Left kidney (tissue), 1 donor: ENCODE data around the gene PAXX. TPM values are rescaled to one million over a fixed set of nuclear protein-coding genes. Genes with fewer than 3 reads are reported as not detected.

Experiments used
- polyA plus RNA-seq: library from polyadenylated mRNA; unstranded; fragments of 120-200 nt; gene quantifications from one replicate; pipeline ENCODE4 v1.2.1, GENCODE V29; 2013; ENCODE audit not compliant: insufficient read length

Gene PAXX
- polyA plus RNA-seq, 1 donor, result 23.3 TPM

Other genes starting within 250 kb of the PAXX start
- gene LCN10, start 249.5 kb upstream of the PAXX start, polyA plus RNA-seq, result 1.8 TPM
- gene LCN6, start 243.9 kb upstream of the PAXX start, polyA plus RNA-seq, result not detected
- gene LCN8, start 234.2 kb upstream of the PAXX start, polyA plus RNA-seq, result 0.12 TPM
- gene LCN15, start 227.9 kb upstream of the PAXX start, polyA plus RNA-seq, result 0.23 TPM
- gene TMEM141, start 201.1 kb upstream of the PAXX start, polyA plus RNA-seq, result 53.9 TPM
- 5.5 TPM for gene CCDC183, start 196.1 kb upstream of the PAXX start, polyA plus RNA-seq
- gene RABL6, start 184.5 kb upstream of the PAXX start, polyA plus RNA-seq, result 59.9 TPM
- 1.00 TPM for gene AJM1, start 149.9 kb upstream of the PAXX start, polyA plus RNA-seq
- 64.9 TPM for gene PHPT1, start 143.0 kb upstream of the PAXX start, polyA plus RNA-seq
- 5.4 TPM for gene MAMDC4, start 140.1 kb upstream of the PAXX start, polyA plus RNA-seq
- 275 TPM for gene EDF1, start 126.1 kb upstream of the PAXX start, polyA plus RNA-seq
- 12.7 TPM for gene TRAF2, start 105.9 kb upstream of the PAXX start, polyA plus RNA-seq
- 33.7 TPM for gene FBXW5, start 47.7 kb upstream of the PAXX start, polyA plus RNA-seq
- 0.42 TPM for gene C8G, start 47.2 kb upstream of the PAXX start, polyA plus RNA-seq
- 20.2 TPM for gene LCN12, start 40.1 kb upstream of the PAXX start, polyA plus RNA-seq
- 61.3 TPM for gene PTGDS, start 14.9 kb upstream of the PAXX start, polyA plus RNA-seq
- 0.43 TPM for gene LCNL1, start 9.4 kb upstream of the PAXX start, polyA plus RNA-seq
- gene CLIC3, start 4.1 kb downstream of the PAXX start, polyA plus RNA-seq, result not detected
- 46.6 TPM for gene ABCA2, start 35.8 kb downstream of the PAXX start, polyA plus RNA-seq
- not detected for gene FUT7, start 39.7 kb downstream of the PAXX start, polyA plus RNA-seq
- gene NPDC1, start 53.8 kb downstream of the PAXX start, polyA plus RNA-seq, result 18.4 TPM
- gene ENTPD2, start 61.6 kb downstream of the PAXX start, polyA plus RNA-seq, result 4.7 TPM
- gene SAPCD2, start 78.1 kb downstream of the PAXX start, polyA plus RNA-seq, result 7.2 TPM
- gene UAP1L1, start 85.1 kb downstream of the PAXX start, polyA plus RNA-seq, result 6.9 TPM
- 61.4 TPM for gene MAN1B1, start 94.6 kb downstream of the PAXX start, polyA plus RNA-seq
- gene DPP7, start 122.3 kb downstream of the PAXX start, polyA plus RNA-seq, result 16.8 TPM
- gene GRIN1, start 146.7 kb downstream of the PAXX start, polyA plus RNA-seq, result not detected
- gene LRRC26, start 177.6 kb downstream of the PAXX start, polyA plus RNA-seq, result not detected
- not detected for gene TMEM210, start 179.6 kb downstream of the PAXX start, polyA plus RNA-seq
- 42.9 TPM for gene ANAPC2, start 196.1 kb downstream of the PAXX start, polyA plus RNA-seq
- 34.7 TPM for gene SSNA1, start 196.3 kb downstream of the PAXX start, polyA plus RNA-seq
- gene TPRN, start 208.3 kb downstream of the PAXX start, polyA plus RNA-seq, result 10.9 TPM
- 39.0 TPM for gene TMEM203, start 213.2 kb downstream of the PAXX start, polyA plus RNA-seq
- 12.2 TPM for gene NDOR1, start 213.3 kb downstream of the PAXX start, polyA plus RNA-seq
- gene RNF208, start 229.8 kb downstream of the PAXX start, polyA plus RNA-seq, result 5.8 TPM
- gene CYSRT1, start 232.8 kb downstream of the PAXX start, polyA plus RNA-seq, result 13.2 TPM
- 13.1 TPM for gene RNF224, start 235.1 kb downstream of the PAXX start, polyA plus RNA-seq
- gene SLC34A3, start 238.5 kb downstream of the PAXX start, polyA plus RNA-seq, result 7.4 TPM
- 345 TPM for gene TUBB4B, start 248.9 kb downstream of the PAXX start, polyA plus RNA-seq